CD4-positive, alpha-beta memory T cell (primary cell): ENCODE measurements around the gene FOXP1. TPM values are rescaled to one million over a fixed set of nuclear protein-coding genes. Genes with fewer than 3 reads are reported as not detected.

Experiments used
- CTCF ChIA-PET: fragments of 350-600 bp; sonication (Branson Sonifier 250); formaldehyde crosslinking; loops from one replicate; lab custom pipeline; 2021; ENCODE audit warnings: inconsistent platforms; ENCODE audit not compliant: partially characterized antibody; lab: Charles Lee
- POLR2A ChIA-PET: fragments of 350-600 bp; sonication (Branson Sonifier 250); formaldehyde crosslinking; loops from one replicate; lab custom pipeline; 2021; ENCODE audit not compliant: partially characterized antibody; lab: Charles Lee
- DNase-seq, 5 donors: peaks; one replicate each; pipeline versions ENCODE4 v3.0.0 to v3.0.0-alpha.2; 2020 to 2022; ENCODE audit warnings: mixed read lengths in 1 of 5
- H3K27ac ChIP-seq: one replicate; pipeline ENCODE4 v1.7.0; 2013; ENCODE audit warnings: low read depth, low read length
- H3K27me3 ChIP-seq: 2 replicates; pipeline ENCODE4 v1.7.0; 2013; ENCODE audit warnings: mild to moderate bottlenecking, low read length, moderate library complexity; ENCODE audit not compliant: insufficient read depth
- H3K36me3 ChIP-seq: 2 replicates; pipeline ENCODE4 v1.7.0; 2013; ENCODE audit warnings: mild to moderate bottlenecking, low read length, moderate library complexity; ENCODE audit not compliant: insufficient read depth
- H3K4me1 ChIP-seq: 2 replicates; pipeline ENCODE4 v1.7.0; 2013; ENCODE audit warnings: mild to moderate bottlenecking, low read length, moderate library complexity; ENCODE audit not compliant: insufficient read depth
- H3K4me3 ChIP-seq, 2 donors: one replicate each; pipeline ENCODE4 v1.7.0; 2013; ENCODE audit warnings: low read length in 2 of 2, mild to moderate bottlenecking in 1 of 2
- H3K9me3 ChIP-seq, 2 donors: one replicate each; pipeline ENCODE4 v1.7.0; 2013; ENCODE audit warnings: low read length in 2 of 2, control low read depth in 1 of 2; ENCODE audit not compliant: control insufficient read depth in 1 of 2
- H3K27ac Mint-ChIP-seq, 7 donors: one replicate each; pipeline ENCODE4 v1.8.0; 2020 to 2021; ENCODE audit warnings: mixed read lengths in 7 of 7, mild to moderate bottlenecking in 6 of 7, inconsistent platforms in 3 of 7, moderate library complexity in 3 of 7
- H3K27me3 Mint-ChIP-seq, 2 donors: one replicate each; pipeline ENCODE4 v1.8.0; 2020 to 2021; ENCODE audit warnings: mixed read lengths in 2 of 2
- H3K36me3 Mint-ChIP-seq, 2 donors: one replicate each; pipeline ENCODE4 v1.8.0; 2020 to 2021; ENCODE audit warnings: mixed read lengths in 2 of 2, inconsistent platforms in 1 of 2, mild to moderate bottlenecking in 1 of 2
- H3K4me1 Mint-ChIP-seq, 4 donors: one replicate each; pipeline ENCODE4 v1.8.0; 2020 to 2021; ENCODE audit warnings: mixed read lengths in 4 of 4, mild to moderate bottlenecking in 1 of 4
- H3K4me3 Mint-ChIP-seq, 8 donors: one replicate each; pipeline ENCODE4 v1.8.0; 2020 to 2021; ENCODE audit warnings: mixed read lengths in 8 of 8, mild to moderate bottlenecking in 7 of 8, moderate library complexity in 6 of 8, inconsistent platforms in 3 of 8
- H3K9me3 Mint-ChIP-seq, 8 donors: one replicate each; pipeline ENCODE4 v1.8.0; 2020 to 2021; ENCODE audit warnings: mixed read lengths in 8 of 8, mild to moderate bottlenecking in 5 of 8, inconsistent platforms in 3 of 8, moderate library complexity in 1 of 8
- intact Hi-C: fragments of 100-400 bp; cut with micrococcal nuclease; formaldehyde crosslinking; loops from one replicate; pipeline ENCODE4 v1.15.1; 2023
- polyA plus RNA-seq, 2 donors: library from polyadenylated mRNA; unstranded; fragments of 300-500 nt; fragmentation: Illumina TruSeq; gene quantifications; one replicate each; pipeline ENCODE4 v1.2.3, GENCODE V29; 2021
- total RNA-seq, 2 experiments: library from RNA; stranded (reverse); gene quantifications; one replicate each; pipeline ENCODE4 v1.2.3, GENCODE V29; 2021

The FOXP1 gene
- total and polyA plus RNA-seq, 4 experiments from 2014 or later: 189 to 348 (median 279) TPM

- H3K36me3 Mint-ChIP-seq: peaks cover 2 to 37% of the 10 kb centered on the region in 2 donors
Measured at GRCh38 chr3:71129611-71130431, 453.7 kb downstream of the FOXP1 start.

DNA sequence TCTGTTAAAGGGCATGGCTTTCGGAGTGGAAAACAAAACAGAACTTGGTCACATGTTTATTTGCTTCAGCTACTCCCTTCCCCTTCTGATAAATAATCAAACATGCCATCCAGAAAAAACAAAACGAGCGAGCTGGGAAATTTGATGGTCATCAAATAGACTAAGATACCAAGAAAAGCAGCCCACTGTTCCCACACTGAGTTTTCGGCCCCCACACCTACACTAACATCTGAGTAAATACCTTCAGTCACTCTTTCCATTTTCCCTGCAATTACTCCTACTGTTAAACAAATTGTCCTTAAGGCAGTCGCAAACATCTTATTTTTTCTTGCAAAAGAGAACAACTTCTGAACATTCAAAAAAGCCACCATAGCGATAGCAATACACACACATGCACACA, 454.6 kb downstream of the FOXP1 start:
- Mint-ChIP-seq H3K9me3 (peaks cover 0 to 3% (median 0%) of the 10 kb centered on the region in 8 donors), H3K4me1 (peaks cover 42 to 90% (median 62%) of the 10 kb centered on the region in 4 donors), H3K36me3 (peaks cover 6 to 40% of the 10 kb centered on the region in 2 donors), H3K27ac (peak overlapping the region; percentile 93 to 98 (median 97)), H3K4me3 (peak overlapping the region; percentile 90 to 99 (median 94)), H3K27me3 (no peaks in the 10 kb centered on the region)
- ChIA-PET CTCF (interaction anchor here (0.7 to 1.2 kb wide), 5 partner anchors 11 to 457 kb away, joined by 3 to 4 read pairs (median 3); no protein-coding TSS in a partner anchor), POLR2A (interaction anchor here (0.7 to 5.2 kb wide), 15 partner anchors 9 to 369 kb away, joined by 3 to 75 read pairs (median 4); no protein-coding TSS in a partner anchor)
- H3K36me3 ChIP-seq: no peaks in the 10 kb centered on the region
- H3K27ac ChIP-seq: peak overlapping the region; percentile 87
- H3K27me3 ChIP-seq: no peaks in the 10 kb centered on the region
- H3K4me3 ChIP-seq: peak overlapping the region; percentile 59 to 90
- no peaks in the 10 kb centered on the region for H3K9me3 ChIP-seq
- peaks cover 79% of the 10 kb centered on the region for H3K4me1 ChIP-seq
- intact Hi-C loops: no loop called here
- peak in 4 of 5 donors; percentile 18 to 48 (median 28) for DNase-seq

More at GRCh38 chr3:71129611-71130431, 453.7 kb downstream of the FOXP1 start:
- ChIA-PET CTCF (interaction anchor here (0.7 to 1.4 kb wide), 3 partner anchors 9 to 314 kb away, joined by 3 to 4 read pairs (median 3); no protein-coding TSS in a partner anchor), POLR2A (interaction anchor here (0.9 to 5.2 kb wide), 30 partner anchors 9 to 368 kb away, joined by 3 to 75 read pairs (median 5); no protein-coding TSS in a partner anchor)
- Histone ChIP-seq H3K9me3 (no peaks in the 10 kb centered on the region), H3K27ac (peak overlapping the region; percentile 87), H3K36me3 (no peaks in the 10 kb centered on the region), H3K4me3 (peak overlapping the region; percentile 59 to 90), H3K4me1 (peaks cover 80% of the 10 kb centered on the region), H3K27me3 (no peaks in the 10 kb centered on the region)
- peaks cover 0 to 3% (median 0%) of the 10 kb centered on the region in 8 donors for H3K9me3 Mint-ChIP-seq
- intact Hi-C loops: loop anchor here (1.0 to 10.0 kb wide), 9 partner anchors 43 to 455 kb away; partner anchors contain the start of gene FOXP1
- H3K4me1 Mint-ChIP-seq: peaks cover 44 to 92% (median 64%) of the 10 kb centered on the region in 4 donors
- peak overlapping the region; percentile 93 to 98 (median 97) for H3K27ac Mint-ChIP-seq
- DNase-seq: peak; percentile 50 to 65 (median 60)
- peak overlapping the region; percentile 90 to 99 (median 94) for H3K4me3 Mint-ChIP-seq
- no peaks in the 10 kb centered on the region for H3K27me3 Mint-ChIP-seq

DNA sequence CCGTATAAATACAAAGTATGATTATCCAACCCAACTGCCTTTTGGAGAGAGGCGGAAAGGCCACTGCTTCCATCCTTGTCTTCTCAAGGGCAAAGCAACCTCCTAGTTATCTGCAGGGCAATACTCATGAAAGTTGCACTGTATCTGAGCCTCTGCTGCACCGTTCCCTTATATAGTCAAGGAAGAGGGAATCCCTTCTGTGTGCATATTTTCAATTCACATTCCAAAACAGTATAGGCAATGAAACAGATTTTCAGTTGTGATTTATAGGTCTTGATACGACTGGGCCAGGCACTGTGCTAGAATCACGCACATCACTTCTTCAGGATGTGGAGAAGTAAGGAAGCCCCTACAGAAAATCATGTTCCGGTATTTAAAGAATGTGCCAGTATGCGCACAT, 455.7 kb downstream of the FOXP1 start:
- CTCF ChIA-PET: interaction anchor here (1.0 kb wide), 2 partner anchors 10 to 57 kb away, joined by 3 to 4 read pairs; no protein-coding TSS in a partner anchor
- DNase-seq: peak in 1 of 5 donors; percentile 35
- peak overlapping the region; percentile 80 to 98 (median 96) for H3K27ac Mint-ChIP-seq
- Histone ChIP-seq H3K27me3 (no peaks in the 10 kb centered on the region), H3K9me3 (no peaks in the 10 kb centered on the region), H3K36me3 (no peaks in the 10 kb centered on the region), H3K4me1 (peaks cover 78% of the 10 kb centered on the region), H3K27ac (peak overlapping the region; percentile 87), H3K4me3 (peak overlapping the region; percentile 24 to 45)
- H3K27me3 Mint-ChIP-seq: no peaks in the 10 kb centered on the region
- H3K4me3 Mint-ChIP-seq: peak overlapping the region; percentile 90 to 99 (median 94)
- POLR2A ChIA-PET: interaction anchor here (1.1 to 5.2 kb wide), 5 partner anchors 7 to 117 kb away, joined by 3 to 75 read pairs (median 12); no protein-coding TSS in a partner anchor
- H3K4me1 Mint-ChIP-seq: peaks cover 48 to 89% (median 63%) of the 10 kb centered on the region in 4 donors
- peaks cover 12 to 47% of the 10 kb centered on the region in 2 donors for H3K36me3 Mint-ChIP-seq
- H3K9me3 Mint-ChIP-seq: peaks cover 0 to 3% (median 0%) of the 10 kb centered on the region in 8 donors
- intact Hi-C loops: loop anchor here (1.0 kb wide), 1 partner anchor 121 kb away; no protein-coding TSS in a partner anchor

GRCh38 chr3:71127052-71127831, 456.3 kb downstream of the FOXP1 start:
- Histone ChIP-seq H3K27me3 (no peaks in the 10 kb centered on the region), H3K9me3 (no peaks in the 10 kb centered on the region), H3K4me1 (peaks cover 78% of the 10 kb centered on the region), H3K36me3 (no peaks in the 10 kb centered on the region), H3K27ac (peak overlapping the region; percentile 87), H3K4me3 (peak overlapping the region; percentile 24 to 45)
- peak overlapping the region; percentile 90 to 99 (median 94) for H3K4me3 Mint-ChIP-seq
- CTCF ChIA-PET: no interaction called here
- peaks cover 50 to 89% (median 63%) of the 10 kb centered on the region in 4 donors for H3K4me1 Mint-ChIP-seq
- intact Hi-C loops: loop anchor here (1.0 kb wide), 1 partner anchor 120 kb away; no protein-coding TSS in a partner anchor
- DNase-seq: peak; percentile 33 to 76 (median 52)
- no peaks in the 10 kb centered on the region for H3K27me3 Mint-ChIP-seq
- peak overlapping the region; percentile 80 to 98 (median 96) for H3K27ac Mint-ChIP-seq
- H3K36me3 Mint-ChIP-seq: peaks cover 12 to 51% of the 10 kb centered on the region in 2 donors
- POLR2A ChIA-PET: interaction anchor here (0.5 to 0.7 kb wide), 3 partner anchors 10 to 178 kb away, joined by 3 to 4 read pairs (median 3); no protein-coding TSS in a partner anchor
- H3K9me3 Mint-ChIP-seq: peaks cover 0 to 3% (median 0%) of the 10 kb centered on the region in 8 donors

GRCh38 chr3:71125738-71126137, 457.8 kb downstream of the FOXP1 start:
- Histone ChIP-seq H3K4me1 (peaks cover 78% of the 10 kb centered on the region), H3K27me3 (no peaks in the 10 kb centered on the region), H3K27ac (no peak overlapping the region), H3K36me3 (no peaks in the 10 kb centered on the region), H3K4me3 (no peak overlapping the region), H3K9me3 (no peaks in the 10 kb centered on the region)
- H3K27me3 Mint-ChIP-seq: no peaks in the 10 kb centered on the region
- ChIA-PET POLR2A (no interaction called here), CTCF (no interaction called here)
- intact Hi-C loops: no loop called here
- DNase-seq: no peak
- peaks cover 14 to 59% of the 10 kb centered on the region in 2 donors for H3K36me3 Mint-ChIP-seq
- peaks cover 51 to 89% (median 64%) of the 10 kb centered on the region in 4 donors for H3K4me1 Mint-ChIP-seq
- H3K4me3 Mint-ChIP-seq: peak overlapping the region; percentile 11 to 80 (median 66)
- H3K27ac Mint-ChIP-seq: peak overlapping the region in 6 of 7 donors; percentile 18 to 91 (median 76)
- H3K9me3 Mint-ChIP-seq: no peaks in the 10 kb centered on the region

DNA sequence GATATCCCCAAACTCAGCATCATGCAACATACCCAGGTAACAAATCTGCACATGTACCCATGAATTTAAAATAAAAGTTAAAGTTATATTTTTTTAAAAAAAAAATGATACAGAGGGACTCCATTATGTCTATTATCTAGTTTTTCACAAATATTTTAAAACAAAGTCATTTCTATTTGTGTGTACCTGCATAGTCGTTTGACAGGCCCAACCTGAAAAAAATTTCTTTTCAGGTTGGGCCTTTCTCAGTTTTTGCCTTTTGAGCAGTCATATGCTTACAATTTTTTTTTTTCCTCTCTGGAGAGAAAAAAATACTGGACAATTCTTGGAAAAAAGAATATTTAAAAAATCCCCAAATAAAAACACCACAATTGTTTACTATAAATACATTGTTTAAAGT, 459.5 kb downstream of the FOXP1 start:
- intact Hi-C loops: no loop called here
- H3K4me3 Mint-ChIP-seq: no peak overlapping the region
- peaks cover 67 to 89% (median 77%) of the 10 kb centered on the region in 4 donors for H3K4me1 Mint-ChIP-seq
- H3K27me3 Mint-ChIP-seq: no peaks in the 10 kb centered on the region
- Histone ChIP-seq H3K27ac (no peak overlapping the region), H3K4me3 (no peak overlapping the region), H3K27me3 (no peaks in the 10 kb centered on the region), H3K9me3 (no peaks in the 10 kb centered on the region), H3K36me3 (peaks cover 3% of the 10 kb centered on the region), H3K4me1 (peaks cover 92% of the 10 kb centered on the region)
- ChIA-PET CTCF (no interaction called here), POLR2A (no interaction called here)
- H3K36me3 Mint-ChIP-seq: peaks cover 29 to 60% of the 10 kb centered on the region in 2 donors
- peak overlapping the region in 1 of 7 donors; percentile 78 for H3K27ac Mint-ChIP-seq
- no peaks in the 10 kb centered on the region for H3K9me3 Mint-ChIP-seq
- DNase-seq: no peak
